HG03460 (cell line): ENCODE data around the gene GTF2F2.

Experiments
- ATAC-seq: cut with Tn5 transposase; IDR thresholded peaks from one replicate; pipeline ENCODE4 v1.9.1; 2021; ENCODE audit not compliant: unreplicated experiment

GTF2F2 gene

GRCh38 chr13:45120967-45121831 is 889 bp downstream of the GTF2F2 start:
- ATAC-seq, result no peak

GRCh38 chr13:45122941-45123340 is 2.6 kb downstream of the GTF2F2 start:
- ATAC-seq, result no peak

- ATAC-seq, result peak; percentile 97
Measured at GRCh38 chr13:45132369-45133064, 12.2 kb downstream of the GTF2F2 start.

GRCh38 chr13:45133396-45134118 is 13.2 kb downstream of the GTF2F2 start:
- no peak for ATAC-seq

GRCh38 chr13:45136741-45137504 is 16.6 kb downstream of the GTF2F2 start:
- no peak for ATAC-seq

GRCh38 chr13:45137526-45137925 is 17.2 kb downstream of the GTF2F2 start:
- ATAC-seq, result no peak

GRCh38 chr13:45138282-45138681 is 18.0 kb downstream of the GTF2F2 start:
- no peak for ATAC-seq

- no peak for ATAC-seq
Measured at GRCh38 chr13:45141369-45141768, 21.1 kb downstream of the GTF2F2 start.

- no peak for ATAC-seq
Measured at GRCh38 chr13:45142440-45143345, 22.4 kb downstream of the GTF2F2 start.

GRCh38 chr13:45143346-45143751 is 23.0 kb downstream of the GTF2F2 start:
- ATAC-seq, result no peak

- ATAC-seq, result no peak
Measured at GRCh38 chr13:45149964-45150363, 29.7 kb downstream of the GTF2F2 start.

- no peak for ATAC-seq
Measured at GRCh38 chr13:45156565-45157361, 36.5 kb downstream of the GTF2F2 start.

GRCh38 chr13:45162194-45162593 is 41.9 kb downstream of the GTF2F2 start:
- ATAC-seq, result no peak

GRCh38 chr13:45162821-45163220 is 42.5 kb downstream of the GTF2F2 start:
- no peak for ATAC-seq

GRCh38 chr13:45166858-45167257 is 46.5 kb downstream of the GTF2F2 start:
- no peak for ATAC-seq

GRCh38 chr13:45167611-45168554 is 47.6 kb downstream of the GTF2F2 start:
- no peak for ATAC-seq

- ATAC-seq, result no peak
Measured at GRCh38 chr13:45168555-45168930, 48.2 kb downstream of the GTF2F2 start.

GRCh38 chr13:45174478-45174877 is 54.2 kb downstream of the GTF2F2 start:
- no peak for ATAC-seq
